Measurements from ENCODE around the gene UPF1. TPM values are rescaled to one million over a fixed set of nuclear protein-coding genes. Genes with fewer than 3 reads are reported as not detected.

Gene UPF1
- 10 to 100 TPM; 44.6 to 70.4 (median 62.0) TPM for polyA plus RNA-seq (ENCODE audit: insufficient read length in 4 of 4)

DNA sequence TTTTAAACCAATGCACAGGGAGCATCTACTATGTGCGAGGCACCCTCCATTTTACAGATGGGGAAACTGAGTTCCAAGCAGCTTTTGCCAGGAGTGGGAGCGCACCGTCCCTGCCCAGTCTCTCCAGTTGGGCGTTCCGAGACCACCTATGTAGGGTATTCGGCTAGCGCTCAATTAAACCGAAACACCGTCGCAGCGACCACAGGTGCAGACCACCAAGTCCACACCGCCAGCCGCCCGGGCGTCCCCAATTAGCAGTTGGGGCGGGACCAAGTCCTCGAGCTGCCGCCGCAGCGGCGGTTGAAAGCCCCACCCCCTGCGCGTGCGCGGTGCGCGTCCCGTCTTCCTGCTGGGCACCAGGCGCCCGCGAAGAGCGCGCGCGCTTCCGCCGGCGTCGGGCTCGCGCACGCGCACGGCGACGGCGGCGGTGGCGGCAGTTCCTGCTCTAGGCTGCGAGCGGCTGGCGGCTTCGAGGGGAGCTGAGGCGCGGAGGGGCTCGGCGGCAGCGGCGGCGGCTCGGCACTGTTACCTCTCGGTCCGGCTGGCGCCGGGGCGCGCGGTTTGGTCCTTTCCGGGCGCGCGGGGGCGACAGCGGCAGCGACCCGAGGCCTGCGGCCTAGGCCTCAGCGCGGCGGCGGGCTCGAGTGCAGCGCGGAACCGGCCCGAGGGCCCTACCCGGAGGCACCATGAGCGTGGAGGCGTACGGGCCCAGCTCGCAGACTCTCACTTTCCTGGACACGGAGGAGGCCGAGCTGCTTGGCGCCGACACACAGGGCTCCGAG, at the start of gene UPF1:
Gene UPF1, plus strand, starts transcription at position 436 of the 782 bp plus-strand sequence. Its CDS starts 251 bp downstream, at position 687.
- DNase-seq (ENCODE audit: low read depth in 4 of 4, low spot score in 2 of 4) = peak in 3 of 4 donors; percentile 83 to 91 (median 88)

DNA sequence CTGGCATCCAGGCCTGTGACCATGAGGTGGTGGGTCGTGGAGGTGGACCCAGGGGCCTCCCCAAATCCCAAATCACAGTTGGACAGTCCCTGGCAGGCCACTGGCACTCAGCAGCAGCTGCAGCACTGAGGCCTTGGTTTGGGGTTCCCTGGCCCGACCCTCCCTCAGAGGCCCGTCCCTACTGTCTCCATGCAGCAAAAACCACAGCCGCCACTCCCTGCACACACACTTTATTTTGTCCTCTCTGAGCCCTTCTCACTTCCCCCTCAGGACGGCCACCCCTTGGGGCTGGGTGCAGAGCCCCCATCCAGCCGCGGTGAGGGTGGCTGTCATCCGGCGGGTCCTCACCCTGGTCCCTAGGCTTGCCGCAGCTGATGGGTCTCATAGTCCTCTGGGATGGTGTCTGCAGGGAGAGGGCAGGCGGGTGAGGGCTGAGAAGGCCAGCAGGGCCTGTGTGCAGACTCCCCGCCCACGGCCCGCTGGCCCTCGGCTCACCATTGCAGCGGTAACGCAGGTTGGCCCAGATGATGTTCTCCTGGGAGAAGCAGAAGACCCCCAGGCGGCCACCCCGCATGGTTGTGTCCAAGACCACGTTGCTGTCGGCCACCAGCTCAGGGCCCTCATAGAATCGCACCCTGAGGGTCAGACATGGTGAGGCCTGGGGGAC, 49.1 kb upstream of the UPF1 start:
- DNase-seq (ENCODE audit: low read depth in 4 of 4, low spot score in 2 of 4) = no peak

GRCh38 chr19:18783958-18784785, 47.6 kb upstream of the UPF1 start:
- no peak for DNase-seq (ENCODE audit: low read depth in 4 of 4, low spot score in 2 of 4)

DNA sequence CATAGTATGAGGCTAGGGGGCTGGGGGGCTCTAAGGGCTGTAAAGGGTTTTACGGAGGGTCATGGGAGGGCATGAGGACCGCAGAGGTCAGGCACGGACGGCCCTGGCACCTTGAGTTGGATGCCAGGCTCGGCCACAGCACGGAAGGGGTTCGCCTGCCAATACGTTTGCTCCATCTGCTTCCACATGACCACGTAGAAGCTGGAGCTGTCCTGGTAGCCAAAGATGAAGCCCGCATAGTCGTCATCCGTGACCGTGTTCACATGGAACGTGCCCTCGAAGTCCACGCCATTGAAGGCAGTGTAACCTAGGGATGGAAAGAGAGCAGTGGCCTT, 47.0 kb upstream of the UPF1 start:
- DNase-seq (ENCODE audit: low read depth in 4 of 4, low spot score in 2 of 4) = no peak

DNA sequence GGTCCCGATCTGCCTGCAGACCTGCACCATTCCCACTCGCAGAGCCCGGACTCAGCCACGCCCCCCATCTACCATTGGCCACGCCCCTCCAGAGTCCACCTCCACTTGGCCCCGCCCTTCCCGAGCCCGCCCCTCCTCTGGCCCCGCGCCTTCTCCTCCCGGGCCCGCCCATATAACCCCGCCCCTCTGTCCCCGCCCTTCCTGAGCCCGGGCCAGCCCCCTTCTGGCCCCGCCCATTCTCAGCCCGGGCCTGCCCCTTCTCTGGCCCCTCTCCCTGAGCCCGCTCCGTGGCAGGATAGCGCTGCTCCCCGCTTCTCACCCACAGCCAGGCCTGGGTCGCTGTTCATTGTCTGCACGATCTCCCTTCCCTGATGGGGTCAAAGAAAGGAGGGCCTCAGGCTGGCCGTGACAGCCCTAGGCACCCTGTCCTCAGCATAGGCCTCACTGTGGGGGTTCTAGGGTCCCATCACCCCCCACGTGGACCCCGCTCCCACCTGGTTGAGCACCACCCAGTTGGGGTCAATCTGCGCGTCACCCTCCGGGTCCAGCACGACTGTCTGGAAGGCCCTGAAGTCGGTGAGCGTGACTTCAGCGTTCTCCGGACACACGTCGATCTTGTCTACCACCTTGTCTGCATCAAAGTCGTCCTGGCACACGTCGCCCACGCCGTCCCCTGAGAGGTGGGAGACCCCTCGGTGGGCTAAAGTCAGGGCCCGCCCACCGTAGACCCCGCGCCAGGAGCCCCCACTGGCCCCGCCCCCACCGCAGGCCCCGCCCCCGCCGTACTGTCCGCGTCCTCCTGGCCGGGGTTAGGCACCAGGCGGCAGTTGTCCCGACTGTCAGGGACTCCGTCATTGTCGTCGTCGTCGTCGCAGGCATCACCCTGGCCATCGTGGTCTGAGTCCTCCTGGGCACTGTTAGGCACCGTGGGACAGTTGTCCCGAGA, 46.3 kb upstream of the UPF1 start:
- no peak for DNase-seq (ENCODE audit: low read depth in 4 of 4, low spot score in 2 of 4)

DNA sequence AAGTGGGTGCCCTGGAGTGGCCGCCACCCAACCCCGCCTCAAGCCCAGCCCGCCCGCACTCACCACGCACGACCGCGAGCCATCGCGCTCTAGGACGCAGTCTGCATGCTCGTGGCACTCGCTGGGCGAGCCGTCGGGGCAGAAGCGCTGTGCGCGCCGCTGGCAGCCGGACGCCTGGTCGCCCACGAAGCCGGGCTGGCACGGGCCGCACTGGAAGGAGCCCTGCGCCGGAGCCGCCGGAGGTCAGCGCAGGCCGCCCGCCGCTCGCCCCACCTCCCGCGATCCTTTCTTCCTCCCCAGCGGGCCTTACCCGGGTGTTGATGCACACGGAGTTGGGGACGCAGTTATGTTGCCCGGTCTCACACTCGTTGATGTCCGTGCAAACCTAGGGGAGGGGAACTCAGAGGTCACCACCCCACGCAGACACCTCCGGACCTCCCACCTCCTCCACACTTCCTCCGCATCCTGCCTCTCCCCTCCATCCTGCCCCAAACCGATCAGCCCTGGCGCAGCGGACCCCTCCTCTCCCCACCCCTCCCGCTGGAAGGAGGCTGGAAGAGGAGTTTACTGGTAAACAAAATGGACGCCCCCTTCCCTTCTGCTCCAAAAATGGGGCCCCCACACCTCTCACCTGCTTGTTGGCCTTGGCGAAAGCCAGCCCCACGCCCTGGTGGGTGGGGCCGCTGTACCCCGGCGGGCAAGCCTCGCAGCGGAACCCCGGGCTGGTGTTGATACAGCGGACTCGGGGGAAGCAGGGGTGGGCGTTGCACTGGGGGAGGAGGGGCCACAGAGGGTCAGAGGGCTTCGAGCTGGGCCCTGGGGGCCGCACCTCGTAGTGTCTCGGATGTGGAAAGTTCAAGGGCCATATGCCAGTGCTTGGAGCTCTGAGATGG, 43.0 kb upstream of the UPF1 start:
- no peak for DNase-seq (ENCODE audit: low read depth in 4 of 4, low spot score in 2 of 4)

DNA sequence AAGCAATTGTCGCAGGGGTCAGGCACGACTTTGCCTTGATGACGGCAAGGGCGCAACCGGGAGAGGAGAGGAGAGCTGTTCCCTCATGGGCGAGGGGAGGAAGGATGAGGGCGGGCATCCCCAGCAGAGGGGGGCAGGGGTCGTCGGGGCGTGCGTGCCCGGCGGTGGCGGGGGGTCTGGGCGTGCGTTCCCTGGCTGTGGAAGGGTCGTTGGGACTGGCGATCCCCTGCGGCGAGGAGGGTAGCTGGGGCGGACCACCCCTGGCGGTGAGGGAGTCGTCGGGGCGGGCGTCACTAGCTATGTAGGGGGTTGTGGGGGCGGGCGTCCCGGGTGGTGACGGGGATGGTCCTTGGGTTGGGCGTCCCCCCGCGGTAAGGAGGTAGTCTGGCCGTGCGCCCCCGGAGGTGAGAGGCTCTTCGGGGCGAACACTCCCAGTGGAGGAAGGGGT, 42.3 kb upstream of the UPF1 start:
- no peak for DNase-seq (ENCODE audit: low read depth in 4 of 4, low spot score in 2 of 4)

DNA sequence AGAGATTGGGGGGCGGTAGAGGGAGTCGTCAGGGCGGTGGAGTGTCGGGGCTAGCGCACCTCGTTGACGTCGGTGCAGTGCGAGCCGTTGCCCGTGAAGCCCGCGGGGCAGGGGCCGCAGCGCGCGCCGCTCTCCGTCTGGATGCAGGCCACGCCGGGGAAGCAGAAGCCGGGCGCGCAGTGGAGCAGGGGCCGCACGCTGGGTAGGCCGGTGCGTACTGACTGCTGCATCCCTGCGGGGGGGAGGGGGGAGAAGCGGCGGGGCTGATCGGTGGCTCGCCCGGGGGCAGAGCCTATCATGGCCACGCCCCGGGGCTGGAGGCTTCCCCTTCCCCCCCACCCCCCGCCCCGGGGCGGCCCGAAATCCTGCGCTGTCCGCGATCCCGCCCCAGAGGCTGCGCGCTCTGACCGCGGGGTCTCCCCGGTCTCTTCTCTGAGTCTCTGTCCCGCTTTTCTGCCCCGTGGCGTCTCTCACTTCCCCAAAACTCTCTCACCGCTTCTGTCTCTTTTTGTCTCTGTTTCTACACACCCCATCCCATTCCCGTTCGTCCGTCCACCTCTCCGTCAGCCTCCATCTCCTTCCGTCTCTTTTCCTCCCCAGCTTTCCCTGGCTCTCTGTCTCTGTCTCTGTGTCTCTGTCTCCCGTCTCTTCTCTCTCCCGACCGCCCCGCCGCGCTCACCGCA, 41.7 kb upstream of the UPF1 start:
- no peak for DNase-seq (ENCODE audit: low read depth in 4 of 4, low spot score in 2 of 4)

- DNase-seq (ENCODE audit: low read depth in 4 of 4, low spot score in 2 of 4) = no peak
Observed at GRCh38 chr19:18790566-18791314, 41.0 kb upstream of the UPF1 start, which contains the start of gene COMP. Gene COMP (minus strand): TSS chr19:18791305. CDS start chr19:18791269, 36 bp downstream.

- DNase-seq (ENCODE audit: low read depth in 4 of 4, low spot score in 2 of 4) = no peak
Observed at GRCh38 chr19:18791315-18791678, 40.5 kb upstream of the UPF1 start.

- no peak for DNase-seq (ENCODE audit: low read depth in 4 of 4, low spot score in 2 of 4)
Observed at GRCh38 chr19:18792661-18793060, 39.1 kb upstream of the UPF1 start.

DNA sequence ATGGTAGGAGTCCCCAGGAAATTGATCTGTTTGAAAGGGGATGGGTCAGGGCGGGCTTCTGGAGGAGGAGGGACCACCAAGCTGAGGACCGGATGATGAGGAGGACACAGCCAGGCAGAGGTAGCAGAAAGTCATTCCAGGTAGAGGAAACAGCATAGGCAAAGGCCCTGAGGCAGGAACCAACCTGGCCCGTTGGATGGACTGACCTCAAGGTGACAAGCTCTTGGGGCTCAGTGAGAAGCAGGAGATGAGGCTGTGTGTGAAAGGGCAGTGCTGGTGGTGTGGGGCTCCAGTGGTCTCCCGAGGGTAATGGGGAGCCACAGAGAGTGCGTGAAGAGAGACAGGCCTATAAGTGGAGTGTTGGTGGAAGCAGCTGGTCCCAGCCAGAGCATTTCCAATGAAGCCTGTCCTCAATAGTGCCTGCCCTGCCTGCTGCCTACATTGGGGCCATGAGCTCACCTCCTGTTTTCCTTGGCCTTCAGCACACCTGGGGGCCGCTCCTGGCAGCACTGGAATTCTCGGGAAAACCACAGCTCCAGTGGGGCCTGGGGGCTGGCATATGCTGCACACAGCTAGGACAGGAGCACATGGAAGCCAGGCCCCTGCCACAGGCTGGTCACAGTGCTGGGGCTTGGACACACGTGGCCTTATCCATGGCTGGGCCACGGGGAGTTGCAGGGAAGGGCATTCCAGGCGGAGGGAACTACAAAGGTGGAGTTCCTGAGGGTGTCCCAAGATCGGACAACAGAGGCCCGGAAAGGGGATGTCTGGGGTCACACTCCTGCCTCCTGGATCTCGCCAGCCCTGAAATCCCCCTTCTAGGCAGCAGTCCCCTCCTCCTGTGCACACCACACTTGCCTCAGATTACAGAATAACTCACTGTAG, 38.4 kb upstream of the UPF1 start:
- no peak for DNase-seq (ENCODE audit: low read depth in 4 of 4, low spot score in 2 of 4)

DNA sequence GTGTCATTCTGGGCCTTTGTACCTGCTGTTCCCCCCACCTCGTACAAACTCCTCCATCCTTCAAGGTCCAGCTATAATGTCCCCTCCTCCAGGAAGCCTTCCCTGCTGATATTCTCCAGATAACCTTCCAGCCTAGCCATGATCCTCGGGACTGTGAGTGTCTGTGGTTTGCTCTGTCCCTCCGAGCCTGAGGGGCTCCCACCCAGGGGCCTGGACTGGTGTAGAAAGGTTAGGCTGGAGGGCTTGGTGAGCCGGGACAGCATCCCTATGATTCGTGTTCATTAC, 37.8 kb upstream of the UPF1 start:
- no peak for DNase-seq (ENCODE audit: low read depth in 4 of 4, low spot score in 2 of 4)

DNA sequence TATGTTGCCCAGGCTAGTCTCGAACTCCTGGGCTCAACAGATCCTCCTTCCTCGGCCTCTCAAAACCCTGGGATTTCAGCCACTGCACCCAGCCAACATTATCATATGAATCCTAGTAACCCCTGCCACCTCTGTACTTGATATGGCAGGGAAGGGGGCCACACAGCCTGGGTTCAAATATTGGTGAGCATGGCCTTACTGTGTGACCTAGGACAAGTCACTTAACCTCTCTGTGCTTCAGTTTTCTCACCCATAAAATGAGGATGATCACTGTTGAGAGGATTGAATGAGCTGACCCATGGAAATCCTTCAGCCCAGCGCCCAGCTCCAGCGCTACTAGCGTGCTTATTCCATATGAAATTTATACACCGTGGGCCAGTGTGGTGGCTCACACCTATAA, 37.1 kb upstream of the UPF1 start:
- no peak for DNase-seq (ENCODE audit: low read depth in 4 of 4, low spot score in 2 of 4)

GRCh38 chr19:18795540-18795939, 36.2 kb upstream of the UPF1 start:
- no peak for DNase-seq (ENCODE audit: low read depth in 4 of 4, low spot score in 2 of 4)

GRCh38 chr19:18796239-18796638, 35.5 kb upstream of the UPF1 start:
- DNase-seq (ENCODE audit: low read depth in 4 of 4, low spot score in 2 of 4) = no peak

Data from left renal cortex interstitium (tissue), 4 donors.